ENCODE results near the gene TBXAS1. TPM values are rescaled to one million over a fixed set of nuclear protein-coding genes. Genes with fewer than 3 reads are reported as not detected.

Gene TBXAS1
- total RNA-seq, 1 experiment from 2014 or later = 2.3 TPM

DNA sequence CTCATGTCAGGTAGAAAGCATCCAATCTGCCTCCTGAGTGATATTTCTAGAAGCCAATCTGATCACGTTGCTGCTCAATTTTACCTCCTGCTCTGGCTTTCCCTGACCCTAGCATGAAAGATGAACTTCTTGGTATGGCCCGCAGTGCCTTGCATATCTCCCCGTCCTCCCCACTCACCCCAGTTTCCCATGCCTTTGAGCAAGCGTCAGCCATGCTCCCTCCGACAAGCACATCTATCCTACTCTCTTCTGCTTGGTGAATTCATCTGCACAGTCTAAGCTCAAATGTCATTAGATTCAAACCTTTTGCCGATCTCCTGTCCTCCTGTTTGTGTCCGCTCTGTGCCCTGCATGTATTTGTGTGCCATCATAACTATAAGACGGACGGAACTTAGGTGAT is 6.2 kb upstream of the TBXAS1 start:
- no peaks in the 10 kb centered on the region for H3K36me3 Mint-ChIP-seq
- no peaks in the 10 kb centered on the region; the same call in 1 of the 2 replicates for H3K27me3 Mint-ChIP-seq (ENCODE audit: low read depth)
- no peak for DNase-seq (ENCODE audit: low spot score)
- no peaks in the 10 kb centered on the region for H3K4me1 Mint-ChIP-seq
- no peaks in the 10 kb centered on the region for H3K9me3 Mint-ChIP-seq
- ChIA-PET CTCF (interaction anchor here (0.8 to 1.4 kb wide), 2 partner anchors 177 to 183 kb away, joined by 3 to 8 read pairs; no protein-coding TSS in a partner anchor), POLR2A (no interaction called here)
- no peak overlapping the region for H3K27ac Mint-ChIP-seq
- no peak for ATAC-seq
- H3K4me3 Mint-ChIP-seq = no peak overlapping the region
- TF ChIP-seq GRHL2 (CRISPR knock-in tag; IDR thresholded peaks at IDR 0.05; ENCODE audit: insufficient replicate concordance, severe bottlenecking) = no peak

DNA sequence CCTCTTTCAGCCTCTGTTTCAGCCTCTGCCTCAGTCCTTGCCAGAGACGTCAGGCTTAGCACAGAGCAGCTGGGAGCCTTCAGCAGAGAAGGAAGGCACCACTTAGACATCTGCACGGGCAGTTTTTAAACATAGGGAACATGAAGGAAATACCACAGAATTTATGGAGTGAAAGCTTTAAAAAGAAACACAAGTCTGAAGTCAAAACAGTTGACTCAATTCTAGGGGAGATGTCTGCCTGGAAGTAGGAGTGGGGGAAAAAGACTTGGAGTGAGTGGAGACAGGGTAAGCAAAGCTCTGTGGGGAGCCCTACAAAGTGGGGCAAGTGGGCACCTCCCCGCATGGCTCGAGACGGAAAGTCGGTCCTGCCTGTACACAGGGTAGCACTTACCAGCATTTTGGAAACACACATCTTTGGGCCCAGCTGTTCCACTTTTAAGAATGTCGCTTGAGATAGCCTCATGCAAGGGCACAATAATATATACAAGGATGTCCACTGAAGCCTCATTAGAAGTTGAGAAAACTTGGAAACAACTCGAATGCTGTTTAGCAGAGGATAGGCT is 5.0 kb upstream of the TBXAS1 start:
- no peak overlapping the region for H3K4me3 Mint-ChIP-seq
- ATAC-seq (no peak), DNase-seq (ENCODE audit: low spot score) (no peak)
- TF ChIP-seq ZNF671 (CRISPR knock-in tag; IDR thresholded peaks at IDR 0.05) (no peak), KAT7 (CRISPR knock-in tag; IDR thresholded peaks at IDR 0.05; ENCODE audit: borderline replicate concordance) (no peak), RELA (CRISPR knock-in tag; IDR thresholded peaks at IDR 0.05; ENCODE audit: borderline replicate concordance) (no peak), ZNF416 (CRISPR knock-in tag; IDR thresholded peaks at IDR 0.05) (no peak)
- TF ChIP-seq, protein P1, sequence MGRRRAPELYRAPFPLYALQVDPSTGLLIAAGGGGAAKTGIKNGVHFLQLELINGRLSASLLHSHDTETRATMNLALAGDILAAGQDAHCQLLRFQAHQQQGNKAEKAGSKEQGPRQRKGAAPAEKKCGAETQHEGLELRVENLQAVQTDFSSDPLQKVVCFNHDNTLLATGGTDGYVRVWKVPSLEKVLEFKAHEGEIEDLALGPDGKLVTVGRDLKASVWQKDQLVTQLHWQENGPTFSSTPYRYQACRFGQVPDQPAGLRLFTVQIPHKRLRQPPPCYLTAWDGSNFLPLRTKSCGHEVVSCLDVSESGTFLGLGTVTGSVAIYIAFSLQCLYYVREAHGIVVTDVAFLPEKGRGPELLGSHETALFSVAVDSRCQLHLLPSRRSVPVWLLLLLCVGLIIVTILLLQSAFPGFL (CRISPR knock-in tag; IDR thresholded peaks at IDR 0.05; ENCODE audit: borderline replicate concordance) = no peak
- H3K27me3 Mint-ChIP-seq (ENCODE audit: low read depth) = no peaks in the 10 kb centered on the region; the same call in 1 of the 2 replicates
- CTCF ChIA-PET = interaction anchor here (1.4 kb wide), 1 partner anchor 178 kb away, joined by 8 read pairs; no protein-coding TSS in a partner anchor
- no peaks in the 10 kb centered on the region for H3K36me3 Mint-ChIP-seq
- POLR2A ChIA-PET = no interaction called here
- H3K27ac Mint-ChIP-seq = no peak overlapping the region
- H3K9me3 Mint-ChIP-seq = no peaks in the 10 kb centered on the region
- no peaks in the 10 kb centered on the region for H3K4me1 Mint-ChIP-seq

DNA sequence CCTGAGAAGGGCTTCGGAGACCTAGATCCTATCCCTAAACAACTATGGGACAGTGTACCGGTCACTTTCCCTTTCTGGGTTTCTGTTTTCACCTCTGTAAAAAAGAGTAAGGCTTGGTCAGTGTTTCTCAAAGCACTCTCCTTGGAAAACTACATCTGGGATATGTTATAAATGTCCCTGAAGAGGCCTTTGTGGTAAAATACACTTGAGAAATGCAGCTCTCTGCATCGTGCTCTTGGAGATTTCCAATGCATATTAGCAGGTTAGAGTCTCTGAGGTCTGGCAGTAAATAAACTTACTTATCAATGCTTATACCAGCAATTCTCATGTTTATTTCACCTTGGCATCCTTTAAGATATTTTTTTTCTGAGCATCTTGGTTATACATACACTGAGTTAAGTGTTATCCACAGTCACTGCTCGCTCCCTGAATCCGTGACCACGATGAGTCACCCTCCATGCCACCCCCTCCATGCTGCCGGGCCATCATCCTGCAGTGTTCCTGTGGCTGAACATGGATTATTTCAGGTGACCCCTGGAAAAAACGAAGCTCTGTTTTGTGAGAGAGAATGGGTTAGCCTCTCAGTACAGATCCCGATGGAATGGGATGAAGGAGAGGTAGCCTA is 3.3 kb upstream of the TBXAS1 start:
- H3K27ac Mint-ChIP-seq = no peak overlapping the region
- DNase-seq (ENCODE audit: low spot score) (no peak), ATAC-seq (no peak)
- no peaks in the 10 kb centered on the region for H3K9me3 Mint-ChIP-seq
- ChIA-PET CTCF (interaction anchor here (1.0 to 1.6 kb wide), 2 partner anchors 180 to 323 kb away, joined by 3 to 4 read pairs; no protein-coding TSS in a partner anchor), POLR2A (no interaction called here)
- no peaks in the 10 kb centered on the region; the same call in 1 of the 2 replicates for H3K27me3 Mint-ChIP-seq (ENCODE audit: low read depth)
- no peak overlapping the region for H3K4me3 Mint-ChIP-seq
- TF ChIP-seq NFYB (CRISPR knock-in tag; conservative IDR thresholded peaks at IDR 0.05; ENCODE audit: low read depth) (no peak), FOXJ3 (CRISPR knock-in tag; IDR thresholded peaks at IDR 0.05; ENCODE audit: borderline replicate concordance) (no peak), ZNF671 (CRISPR knock-in tag; IDR thresholded peaks at IDR 0.05) (no peak)
- TF ChIP-seq, protein P2, sequence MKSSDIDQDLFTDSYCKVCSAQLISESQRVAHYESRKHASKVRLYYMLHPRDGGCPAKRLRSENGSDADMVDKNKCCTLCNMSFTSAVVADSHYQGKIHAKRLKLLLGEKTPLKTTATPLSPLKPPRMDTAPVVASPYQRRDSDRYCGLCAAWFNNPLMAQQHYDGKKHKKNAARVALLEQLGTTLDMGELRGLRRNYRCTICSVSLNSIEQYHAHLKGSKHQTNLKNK (CRISPR knock-in tag; IDR thresholded peaks at IDR 0.05) = no peak
- TF ChIP-seq, protein P3, sequence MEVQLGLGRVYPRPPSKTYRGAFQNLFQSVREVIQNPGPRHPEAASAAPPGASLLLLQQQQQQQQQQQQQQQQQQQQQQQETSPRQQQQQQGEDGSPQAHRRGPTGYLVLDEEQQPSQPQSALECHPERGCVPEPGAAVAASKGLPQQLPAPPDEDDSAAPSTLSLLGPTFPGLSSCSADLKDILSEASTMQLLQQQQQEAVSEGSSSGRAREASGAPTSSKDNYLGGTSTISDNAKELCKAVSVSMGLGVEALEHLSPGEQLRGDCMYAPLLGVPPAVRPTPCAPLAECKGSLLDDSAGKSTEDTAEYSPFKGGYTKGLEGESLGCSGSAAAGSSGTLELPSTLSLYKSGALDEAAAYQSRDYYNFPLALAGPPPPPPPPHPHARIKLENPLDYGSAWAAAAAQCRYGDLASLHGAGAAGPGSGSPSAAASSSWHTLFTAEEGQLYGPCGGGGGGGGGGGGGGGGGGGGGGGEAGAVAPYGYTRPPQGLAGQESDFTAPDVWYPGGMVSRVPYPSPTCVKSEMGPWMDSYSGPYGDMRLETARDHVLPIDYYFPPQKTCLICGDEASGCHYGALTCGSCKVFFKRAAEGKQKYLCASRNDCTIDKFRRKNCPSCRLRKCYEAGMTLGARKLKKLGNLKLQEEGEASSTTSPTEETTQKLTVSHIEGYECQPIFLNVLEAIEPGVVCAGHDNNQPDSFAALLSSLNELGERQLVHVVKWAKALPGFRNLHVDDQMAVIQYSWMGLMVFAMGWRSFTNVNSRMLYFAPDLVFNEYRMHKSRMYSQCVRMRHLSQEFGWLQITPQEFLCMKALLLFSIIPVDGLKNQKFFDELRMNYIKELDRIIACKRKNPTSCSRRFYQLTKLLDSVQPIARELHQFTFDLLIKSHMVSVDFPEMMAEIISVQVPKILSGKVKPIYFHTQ (CRISPR knock-in tag; IDR thresholded peaks at IDR 0.05) = no peak
- TF ChIP-seq, protein P4, sequence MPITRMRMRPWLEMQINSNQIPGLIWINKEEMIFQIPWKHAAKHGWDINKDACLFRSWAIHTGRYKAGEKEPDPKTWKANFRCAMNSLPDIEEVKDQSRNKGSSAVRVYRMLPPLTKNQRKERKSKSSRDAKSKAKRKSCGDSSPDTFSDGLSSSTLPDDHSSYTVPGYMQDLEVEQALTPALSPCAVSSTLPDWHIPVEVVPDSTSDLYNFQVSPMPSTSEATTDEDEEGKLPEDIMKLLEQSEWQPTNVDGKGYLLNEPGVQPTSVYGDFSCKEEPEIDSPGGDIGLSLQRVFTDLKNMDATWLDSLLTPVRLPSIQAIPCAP (CRISPR knock-in tag; IDR thresholded peaks at IDR 0.05) = no peak
- TF ChIP-seq, protein P5, sequence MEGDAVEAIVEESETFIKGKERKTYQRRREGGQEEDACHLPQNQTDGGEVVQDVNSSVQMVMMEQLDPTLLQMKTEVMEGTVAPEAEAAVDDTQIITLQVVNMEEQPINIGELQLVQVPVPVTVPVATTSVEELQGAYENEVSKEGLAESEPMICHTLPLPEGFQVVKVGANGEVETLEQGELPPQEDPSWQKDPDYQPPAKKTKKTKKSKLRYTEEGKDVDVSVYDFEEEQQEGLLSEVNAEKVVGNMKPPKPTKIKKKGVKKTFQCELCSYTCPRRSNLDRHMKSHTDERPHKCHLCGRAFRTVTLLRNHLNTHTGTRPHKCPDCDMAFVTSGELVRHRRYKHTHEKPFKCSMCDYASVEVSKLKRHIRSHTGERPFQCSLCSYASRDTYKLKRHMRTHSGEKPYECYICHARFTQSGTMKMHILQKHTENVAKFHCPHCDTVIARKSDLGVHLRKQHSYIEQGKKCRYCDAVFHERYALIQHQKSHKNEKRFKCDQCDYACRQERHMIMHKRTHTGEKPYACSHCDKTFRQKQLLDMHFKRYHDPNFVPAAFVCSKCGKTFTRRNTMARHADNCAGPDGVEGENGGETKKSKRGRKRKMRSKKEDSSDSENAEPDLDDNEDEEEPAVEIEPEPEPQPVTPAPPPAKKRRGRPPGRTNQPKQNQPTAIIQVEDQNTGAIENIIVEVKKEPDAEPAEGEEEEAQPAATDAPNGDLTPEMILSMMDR (IDR thresholded peaks at IDR 0.05) = no peak
- peaks cover 13% of the 10 kb centered on the region for H3K4me1 Mint-ChIP-seq
- H3K36me3 Mint-ChIP-seq = no peaks in the 10 kb centered on the region

All from WTC11 (cell line).